GM08714 (cell line): Measurements from ENCODE around the gene PLEKHO1.
"Not testable (repeated sequence)": the region's sequence is repeated elsewhere in the genome, so short reads cannot be mapped to it uniquely, and the experiment has no call there.

ENCODE experiments used
- H3K4me3 ChIP-seq: fragments of 200-500 bp; sonication (Bioruptor generic); 2 replicates; pipeline ENCODE4 v1.5.1; 2014; ENCODE audit warnings: mild to moderate bottlenecking, low read length, inconsistent platforms
- ZNF274 ChIP-seq: IDR thresholded peaks from 2 replicates; pipeline ENCODE4 v1.6.1; 2012; ENCODE audit warnings: mild to moderate bottlenecking, low read depth, low read length

Gene PLEKHO1

DNA sequence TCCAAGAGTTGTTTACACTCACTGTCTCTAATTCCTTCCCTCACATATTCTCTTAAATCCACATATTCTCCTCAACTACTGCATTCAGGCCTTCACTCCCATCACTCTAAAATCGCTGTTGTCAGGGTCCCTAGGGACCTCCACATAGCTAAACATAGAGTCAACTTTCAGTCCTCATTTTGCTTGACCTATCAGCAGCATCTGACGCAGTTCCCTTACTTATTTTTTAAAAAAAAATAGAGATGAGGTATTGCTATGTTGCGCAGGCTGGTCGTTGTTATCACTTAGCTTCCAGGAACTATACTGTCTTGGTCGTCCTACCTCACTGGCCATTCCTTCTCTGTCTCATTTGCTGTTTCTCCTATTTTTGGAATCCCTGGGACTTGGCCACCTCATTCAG lies 11.7 kb upstream of the PLEKHO1 start:
- TF ChIP-seq ZNF274, result no peak
- H3K4me3 ChIP-seq, result no peak overlapping the region

GRCh38 chr1:150141452-150141851 lies 8.3 kb upstream of the PLEKHO1 start:
- TF ChIP-seq ZNF274, result no peak
- H3K4me3 ChIP-seq, result no peak overlapping the region

GRCh38 chr1:150142083-150142482 lies 7.6 kb upstream of the PLEKHO1 start:
- no peak overlapping the region for H3K4me3 ChIP-seq
- no peak for TF ChIP-seq ZNF274

GRCh38 chr1:150144606-150145005 lies 5.1 kb upstream of the PLEKHO1 start:
- TF ChIP-seq ZNF274, result no peak
- no peak overlapping the region for H3K4me3 ChIP-seq

DNA sequence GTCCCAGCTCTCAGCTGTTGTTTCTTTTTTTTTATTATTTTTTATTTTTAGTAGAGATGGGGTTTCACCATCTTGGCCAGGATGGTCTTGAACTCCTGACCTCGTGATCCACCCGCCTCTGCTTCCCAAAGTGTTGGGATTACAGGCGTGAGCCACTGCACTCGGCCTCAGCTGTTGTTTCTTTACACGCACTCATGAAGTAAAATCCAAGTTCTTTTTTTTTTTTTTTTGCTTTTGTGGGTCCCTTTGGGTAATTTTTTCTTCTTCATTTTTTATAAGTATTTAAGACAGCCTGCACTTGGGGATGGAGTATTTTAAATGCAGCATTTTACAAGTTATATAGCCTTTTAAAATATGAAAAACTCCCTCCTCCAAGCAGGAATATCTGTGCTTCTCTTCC lies 3.7 kb upstream of the PLEKHO1 start:
- H3K4me3 ChIP-seq, result not testable (repeated sequence)

DNA sequence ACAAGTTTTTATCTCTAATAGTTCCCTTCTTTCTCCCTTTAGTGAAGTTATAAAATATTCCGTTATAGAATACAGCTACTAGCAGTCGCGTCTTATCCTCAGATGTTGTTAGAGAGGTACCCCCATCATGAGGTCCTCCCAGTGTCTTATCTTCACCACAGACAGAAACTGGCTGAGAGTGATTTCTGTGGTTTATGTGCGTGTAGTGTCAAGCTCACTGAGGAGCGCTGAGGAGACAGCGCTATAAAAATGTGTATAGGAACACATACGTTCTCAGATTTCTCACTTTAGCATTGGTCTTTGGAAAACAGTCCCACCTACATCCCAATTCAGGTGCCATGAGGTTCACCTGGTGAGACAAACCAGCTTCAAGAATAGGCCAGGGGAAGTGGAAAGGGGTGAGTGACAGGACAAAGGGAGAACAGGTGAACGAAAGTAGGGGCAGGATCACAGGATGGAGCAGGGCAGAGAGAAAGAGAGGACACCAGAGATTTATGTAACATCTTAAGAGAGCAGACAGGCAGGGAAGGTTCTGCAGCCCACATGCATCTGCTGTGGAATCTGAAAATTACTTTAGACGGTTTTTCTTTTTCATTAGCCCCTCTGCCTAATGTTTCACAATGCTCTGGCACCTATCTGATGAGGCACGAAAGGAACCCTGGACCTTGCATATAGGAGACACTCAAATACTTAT lies 2.7 kb upstream of the PLEKHO1 start:
- TF ChIP-seq ZNF274, result no peak
- H3K4me3 ChIP-seq, result no peak overlapping the region; the same call in 1 of the 2 replicates

GRCh38 chr1:150148837-150149270 lies 862 bp upstream of the PLEKHO1 start:
- H3K4me3 ChIP-seq, result peak overlapping the region; percentile 92
- TF ChIP-seq ZNF274, result no peak

DNA sequence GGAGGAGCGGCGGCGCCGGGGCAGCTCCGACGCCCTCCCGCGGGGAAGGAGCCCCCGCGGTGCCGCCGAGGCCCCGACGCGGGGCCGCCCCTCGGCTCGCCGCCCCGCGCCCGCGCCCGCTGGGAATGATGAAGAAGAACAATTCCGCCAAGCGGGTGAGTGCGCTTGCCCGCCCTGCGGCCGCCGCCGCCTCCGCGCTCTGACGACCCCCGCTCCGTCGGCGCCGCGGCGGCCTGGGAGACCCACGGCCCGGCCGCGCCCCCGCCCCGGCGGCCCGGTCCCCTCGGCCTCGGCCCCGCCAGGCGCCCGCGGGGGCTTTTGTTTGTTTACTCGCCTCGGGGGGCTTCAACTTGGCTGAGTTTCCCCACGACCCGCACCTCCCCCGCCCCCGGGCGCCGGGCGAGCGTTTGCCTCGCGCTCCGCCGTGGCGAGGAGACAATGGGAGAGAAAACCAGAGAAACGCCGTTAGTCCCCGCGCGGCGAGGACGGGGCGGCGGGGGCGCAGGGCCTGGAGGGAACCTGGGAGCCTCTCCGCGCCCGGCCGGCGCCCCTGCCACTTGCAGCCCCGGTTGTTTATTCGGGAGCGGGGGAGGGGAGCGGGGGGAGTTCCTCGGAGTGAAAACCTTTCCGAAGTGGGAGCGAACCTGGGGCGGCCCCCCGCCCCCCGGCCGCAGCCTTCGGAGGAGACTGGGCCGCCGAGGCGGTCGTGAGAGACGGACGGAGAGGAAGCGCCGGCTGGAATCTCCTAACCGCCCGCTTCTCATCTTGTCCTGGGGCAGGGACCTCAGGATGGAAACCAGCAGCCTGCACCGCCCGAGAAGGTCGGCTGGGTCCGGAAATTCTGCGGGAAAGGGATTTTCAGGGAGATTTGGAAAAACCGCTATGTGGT lies 661 bp downstream of the PLEKHO1 start:
- TF ChIP-seq ZNF274, result no peak
- peak overlapping the region; percentile 92 for H3K4me3 ChIP-seq

DNA sequence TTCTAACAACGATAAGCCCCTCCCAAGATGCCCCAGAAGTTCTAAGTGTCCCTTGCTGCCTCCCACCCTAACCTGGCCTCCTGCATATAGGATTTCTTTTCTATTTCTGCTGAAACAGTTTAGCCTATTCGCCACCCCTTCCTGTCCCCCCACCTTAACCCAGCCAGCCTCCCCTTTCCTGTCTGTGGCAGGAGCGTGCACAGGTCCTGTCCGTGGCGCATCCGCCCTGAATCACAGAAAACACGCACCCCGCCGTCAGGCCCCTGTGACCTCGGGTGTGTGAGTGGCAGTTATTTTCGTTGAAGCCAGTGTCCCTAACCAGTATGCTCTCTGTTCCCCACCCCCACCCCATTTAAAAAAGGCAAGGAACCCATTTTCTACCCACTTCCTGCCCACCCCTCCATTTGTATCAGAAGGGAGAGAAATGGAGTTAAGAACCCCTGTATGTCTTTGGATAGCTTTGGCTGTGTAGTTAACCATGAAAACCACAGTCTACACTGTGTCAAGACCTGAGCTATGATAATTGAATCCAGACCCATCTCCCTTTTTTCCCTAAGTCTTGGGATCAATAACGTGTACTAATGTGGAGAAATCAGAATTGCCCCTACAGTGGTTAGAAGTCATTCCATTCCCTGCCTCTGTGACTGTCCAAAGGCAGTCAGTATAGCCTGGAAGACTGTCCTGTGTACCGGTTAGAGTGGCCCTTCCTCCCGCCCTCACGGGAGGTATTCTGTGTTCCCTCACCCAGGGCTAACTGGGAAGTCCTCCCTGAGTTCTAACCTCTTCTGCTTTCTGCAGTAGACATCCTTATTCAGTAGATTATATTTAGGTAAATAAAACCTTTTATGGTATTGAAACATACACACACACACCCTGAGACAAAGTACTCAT lies 1.8 kb downstream of the PLEKHO1 start:
- peak overlapping the region; percentile 92 for H3K4me3 ChIP-seq
- TF ChIP-seq ZNF274, result no peak

GRCh38 chr1:150152182-150152536 lies 2.4 kb downstream of the PLEKHO1 start:
- no peak for TF ChIP-seq ZNF274
- H3K4me3 ChIP-seq, result peak overlapping the region; percentile 92

- peak overlapping the region; percentile 16; the same call in 1 of the 2 replicates for H3K4me3 ChIP-seq
- no peak for TF ChIP-seq ZNF274
Measured at GRCh38 chr1:150152772-150153456, 3.2 kb downstream of the PLEKHO1 start.

DNA sequence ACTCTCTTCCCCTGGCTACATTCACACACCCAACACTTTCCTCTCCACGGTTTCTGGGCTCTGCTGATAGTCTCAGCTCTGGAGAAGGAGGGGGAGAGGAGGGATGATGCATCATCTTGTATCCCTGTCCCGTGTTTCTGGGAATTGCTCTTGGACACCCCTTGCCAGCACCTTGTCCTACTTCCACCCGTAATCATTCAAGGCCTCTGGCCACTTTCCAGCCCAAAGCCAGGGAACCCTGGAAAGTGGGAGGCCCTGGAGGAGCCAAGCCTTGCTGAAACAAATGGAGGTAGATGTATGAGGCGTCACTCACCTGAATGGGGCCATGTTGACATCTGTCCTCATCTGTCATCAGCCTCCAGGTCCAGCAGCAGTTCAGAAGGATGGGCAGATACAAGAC lies 4.4 kb downstream of the PLEKHO1 start:
- TF ChIP-seq ZNF274, result no peak
- H3K4me3 ChIP-seq, result no peak overlapping the region

GRCh38 chr1:150155413-150156071 lies 5.8 kb downstream of the PLEKHO1 start:
- no peak for TF ChIP-seq ZNF274
- no peak overlapping the region for H3K4me3 ChIP-seq
